ENCODE data around the gene COL4A3. TPM values are rescaled to one million over a fixed set of nuclear protein-coding genes. Genes with fewer than 3 reads are reported as not detected.
A peak's percentile ranks its signal among the peaks of the same experiment; 100 is the strongest.

The COL4A3 gene
- total RNA-seq, 1 donor from 2014 or later = not detected

DNA sequence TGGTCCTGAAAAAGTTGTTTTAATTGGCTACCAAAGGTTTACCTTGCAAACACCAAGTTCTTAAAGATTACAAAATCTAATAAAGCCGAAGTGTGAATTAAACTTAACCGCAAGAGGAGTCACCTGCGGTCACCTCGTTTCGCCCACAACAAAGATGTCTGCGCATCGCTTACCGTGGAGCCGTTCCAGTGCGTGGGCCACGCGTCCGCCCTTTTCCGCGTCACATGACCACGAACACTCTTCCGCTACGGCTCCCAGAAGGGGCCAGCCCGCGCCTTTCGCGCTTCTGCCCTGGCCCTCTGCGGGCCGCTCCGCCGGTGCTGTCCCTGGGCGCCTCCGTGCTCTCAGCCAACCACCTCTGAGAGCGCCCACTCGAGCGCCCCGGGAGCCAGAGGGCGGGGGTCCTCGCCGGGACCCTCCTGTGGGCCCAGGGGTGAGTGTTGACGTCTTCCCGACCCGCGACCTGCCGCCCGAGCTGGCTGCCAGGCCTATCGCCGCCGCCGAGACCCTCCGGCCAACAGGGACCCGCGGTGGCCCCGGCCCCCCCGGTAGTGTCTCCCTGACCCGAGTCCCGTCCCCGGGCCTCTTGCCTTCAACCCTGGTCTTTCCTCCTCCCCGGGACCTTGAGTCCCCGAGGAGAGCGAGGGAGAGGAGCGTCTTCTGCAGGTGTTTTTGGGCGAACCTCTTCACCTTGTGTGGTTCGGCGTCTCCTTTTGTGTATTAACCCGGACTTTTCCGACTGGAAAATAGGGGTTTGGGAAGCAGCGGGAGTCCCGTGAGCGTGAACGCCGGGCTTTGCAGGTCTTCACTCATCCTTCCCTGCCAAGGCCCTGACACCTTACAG, 160.8 kb downstream of the COL4A3 start, which contains the start of gene MFF:
TSS of gene MFF (plus strand) at position 257 of the 844 bp plus-strand sequence. CDS start 5,415 bp downstream, outside the sequence.
- Mint-ChIP-seq H3K9me3 (ENCODE audit: unreplicated experiment) (peaks cover 4% of the 10 kb centered on the region), H3K4me3 (ENCODE audit: unreplicated experiment) (peak within 1 kb of the TSS; percentile 95), H3K36me3 (ENCODE audit: low read depth, unreplicated experiment) (peaks cover 2% of the 10 kb centered on the region), H3K4me1 (ENCODE audit: low read depth, unreplicated experiment) (peaks cover 9% of the 10 kb centered on the region), H3K27ac (ENCODE audit: unreplicated experiment) (peak within 1 kb of the TSS; percentile 83), H3K27me3 (ENCODE audit: low read depth, unreplicated experiment) (no peaks in the 10 kb centered on the region)
- H3K4me1 ChIP-seq (ENCODE audit: insufficient read depth, low read length) = peaks cover 6% of the 10 kb centered on the region
- TF ChIP-seq, protein P1, sequence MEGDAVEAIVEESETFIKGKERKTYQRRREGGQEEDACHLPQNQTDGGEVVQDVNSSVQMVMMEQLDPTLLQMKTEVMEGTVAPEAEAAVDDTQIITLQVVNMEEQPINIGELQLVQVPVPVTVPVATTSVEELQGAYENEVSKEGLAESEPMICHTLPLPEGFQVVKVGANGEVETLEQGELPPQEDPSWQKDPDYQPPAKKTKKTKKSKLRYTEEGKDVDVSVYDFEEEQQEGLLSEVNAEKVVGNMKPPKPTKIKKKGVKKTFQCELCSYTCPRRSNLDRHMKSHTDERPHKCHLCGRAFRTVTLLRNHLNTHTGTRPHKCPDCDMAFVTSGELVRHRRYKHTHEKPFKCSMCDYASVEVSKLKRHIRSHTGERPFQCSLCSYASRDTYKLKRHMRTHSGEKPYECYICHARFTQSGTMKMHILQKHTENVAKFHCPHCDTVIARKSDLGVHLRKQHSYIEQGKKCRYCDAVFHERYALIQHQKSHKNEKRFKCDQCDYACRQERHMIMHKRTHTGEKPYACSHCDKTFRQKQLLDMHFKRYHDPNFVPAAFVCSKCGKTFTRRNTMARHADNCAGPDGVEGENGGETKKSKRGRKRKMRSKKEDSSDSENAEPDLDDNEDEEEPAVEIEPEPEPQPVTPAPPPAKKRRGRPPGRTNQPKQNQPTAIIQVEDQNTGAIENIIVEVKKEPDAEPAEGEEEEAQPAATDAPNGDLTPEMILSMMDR (IDR thresholded peaks at IDR 0.05; ENCODE audit: insufficient read depth, low read depth, low read length) = no peak
- TF ChIP-seq EZH2 (IDR thresholded peaks at IDR 0.05; ENCODE audit: insufficient read depth, low read length) = no peak
- H3K27ac ChIP-seq (ENCODE audit: low read depth, low read length) = peak within 1 kb of the TSS; percentile 87
- H3K27me3 ChIP-seq (ENCODE audit: insufficient read depth, low read length) = no peaks in the 10 kb centered on the region
- peaks cover 6% of the 10 kb centered on the region for H4K20me1 ChIP-seq (ENCODE audit: insufficient read depth, low read length)
- peak within 1 kb of the TSS; percentile 93 for H3K9ac ChIP-seq (ENCODE audit: low read length)
- H3K9me3 ChIP-seq (ENCODE audit: insufficient read depth, low read depth, low read length) = peaks cover 2% of the 10 kb centered on the region
- FAIRE-seq (peak; percentile 41), DNase-seq (ENCODE audit: low read depth) (peak; percentile 89)
- peak within 1 kb of the TSS; percentile 93 for H2AFZ ChIP-seq (ENCODE audit: low read depth, low read length)
- H3K79me2 ChIP-seq (ENCODE audit: insufficient read depth, low read length) = peaks cover 55% of the 10 kb centered on the region
- peak within 1 kb of the TSS; percentile 84 for H3K4me3 ChIP-seq (ENCODE audit: insufficient read depth, low read depth, low read length)
- H3K4me2 ChIP-seq (ENCODE audit: low read length) = peak within 1 kb of the TSS; percentile 94
- H3K36me3 ChIP-seq (ENCODE audit: insufficient read depth, low read length) = no peaks in the 10 kb centered on the region

- DNase-seq (ENCODE audit: low read depth) = peak; percentile 33
Measured at GRCh38 chr2:227325839-227326195, 161.4 kb downstream of the COL4A3 start.

More at GRCh38 chr2:227325839-227326195, 161.4 kb downstream of the COL4A3 start:
- peak overlapping the region; percentile 95 for H3K4me3 Mint-ChIP-seq (ENCODE audit: unreplicated experiment)
- peak overlapping the region; percentile 93 for H3K9ac ChIP-seq (ENCODE audit: low read length)
- H3K27ac Mint-ChIP-seq (ENCODE audit: unreplicated experiment) = peak overlapping the region; percentile 83
- H3K79me2 ChIP-seq (ENCODE audit: insufficient read depth, low read length) = peaks cover 61% of the 10 kb centered on the region
- no peaks in the 10 kb centered on the region for H3K27me3 Mint-ChIP-seq (ENCODE audit: low read depth, unreplicated experiment)
- no peaks in the 10 kb centered on the region for H3K36me3 ChIP-seq (ENCODE audit: insufficient read depth, low read length)
- H3K27ac ChIP-seq (ENCODE audit: low read depth, low read length) = peak overlapping the region; percentile 87
- H2AFZ ChIP-seq (ENCODE audit: low read depth, low read length) = peak overlapping the region; percentile 93
- no peaks in the 10 kb centered on the region for H3K27me3 ChIP-seq (ENCODE audit: insufficient read depth, low read length)
- TF ChIP-seq, protein P1 (IDR thresholded peaks at IDR 0.05; ENCODE audit: insufficient read depth, low read depth, low read length) = no peak
- no peak for TF ChIP-seq EZH2 (IDR thresholded peaks at IDR 0.05; ENCODE audit: insufficient read depth, low read length)
- no peak for FAIRE-seq
- H3K9me3 ChIP-seq (ENCODE audit: insufficient read depth, low read depth, low read length) = peaks cover 2% of the 10 kb centered on the region
- peaks cover 6% of the 10 kb centered on the region for H3K4me1 ChIP-seq (ENCODE audit: insufficient read depth, low read length)
- peaks cover 9% of the 10 kb centered on the region for H3K4me1 Mint-ChIP-seq (ENCODE audit: low read depth, unreplicated experiment)
- H3K36me3 Mint-ChIP-seq (ENCODE audit: low read depth, unreplicated experiment) = peaks cover 2% of the 10 kb centered on the region
- peaks cover 6% of the 10 kb centered on the region for H4K20me1 ChIP-seq (ENCODE audit: insufficient read depth, low read length)
- peak overlapping the region; percentile 84 for H3K4me3 ChIP-seq (ENCODE audit: insufficient read depth, low read depth, low read length)
- peaks cover 4% of the 10 kb centered on the region for H3K9me3 Mint-ChIP-seq (ENCODE audit: unreplicated experiment)
- H3K4me2 ChIP-seq (ENCODE audit: low read length) = peak overlapping the region; percentile 94
